Sigmoid colon (tissue), 4 donors: Measurements from ENCODE around the gene PTPRD.

Experiments used
- CTCF ChIP-seq, 4 experiments: fragments of 450-650 bp in 3 of 4; fragments of 200-600 bp in 1 of 4; IDR thresholded peaks; one replicate each; pipeline ENCODE4 v1.5.1; 2016 to 2019; ENCODE audit warnings: antibody characterized with exemption in 4 of 4, mild to moderate bottlenecking in 3 of 4, moderate library complexity in 2 of 4
- POLR2AphosphoS5 ChIP-seq, 4 donors: sonication (generic); formaldehyde crosslinking; IDR thresholded peaks; one replicate each; pipeline ENCODE4 v1.6.1; 2017; ENCODE audit warnings: antibody characterized with exemption in 4 of 4

DNA sequence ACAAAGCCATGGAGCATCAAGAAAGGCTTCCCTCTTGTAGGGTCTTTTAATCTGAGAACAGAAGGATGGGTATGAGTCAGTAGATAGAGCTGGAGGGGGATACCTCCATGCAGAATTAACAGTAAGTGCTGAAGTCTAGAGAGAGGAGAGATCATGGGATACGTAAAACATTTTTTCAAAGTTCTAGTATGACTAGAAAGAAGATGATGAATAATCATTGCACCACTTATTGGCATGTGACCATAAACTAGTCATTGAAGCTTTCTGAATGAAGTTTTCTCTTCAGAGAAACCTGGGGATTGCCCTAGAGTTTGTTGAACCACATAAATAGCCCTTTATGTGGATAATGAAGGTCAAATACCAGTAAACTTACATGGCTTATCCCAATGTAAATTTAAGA, 48.6 kb upstream of the PTPRD start:
- TF ChIP-seq CTCF (IDR thresholded peaks at IDR 0.05) (no peak), POLR2AphosphoS5 (IDR thresholded peaks at IDR 0.05) (no peak)
